T-helper 1 cell treated with Interleukin-12 subunit alpha and Interleukin-12 subunit beta and Interleukin-4 antibody, amounts not matched to agents 30 μg/mL and 1 μg/mL, for 36 hours (primary cell): ENCODE measurements around the gene AGPS.
"Not testable (repeated sequence)": the region's sequence is repeated elsewhere in the genome, so short reads cannot be mapped to it uniquely, and the experiment has no call there.

Source experiments
- H3K27ac Mint-ChIP-seq: one replicate; pipeline ENCODE4 v1.8.0; 2021; ENCODE audit warnings: mild to moderate bottlenecking, mixed read lengths
- H3K27me3 Mint-ChIP-seq: one replicate; pipeline ENCODE4 v1.8.0; 2021; ENCODE audit warnings: low read depth, mixed read lengths
- H3K36me3 Mint-ChIP-seq: one replicate; pipeline ENCODE4 v1.8.0; 2021; ENCODE audit warnings: low read depth, mixed read lengths
- H3K4me1 Mint-ChIP-seq: one replicate; pipeline ENCODE4 v1.8.0; 2021; ENCODE audit warnings: low read depth, mixed read lengths
- H3K4me3 Mint-ChIP-seq: one replicate; pipeline ENCODE4 v1.8.0; 2021; ENCODE audit warnings: mild to moderate bottlenecking, moderate library complexity, mixed read lengths
- H3K9me3 Mint-ChIP-seq: one replicate; pipeline ENCODE4 v1.8.0; 2021; ENCODE audit warnings: mixed read lengths

AGPS gene

DNA sequence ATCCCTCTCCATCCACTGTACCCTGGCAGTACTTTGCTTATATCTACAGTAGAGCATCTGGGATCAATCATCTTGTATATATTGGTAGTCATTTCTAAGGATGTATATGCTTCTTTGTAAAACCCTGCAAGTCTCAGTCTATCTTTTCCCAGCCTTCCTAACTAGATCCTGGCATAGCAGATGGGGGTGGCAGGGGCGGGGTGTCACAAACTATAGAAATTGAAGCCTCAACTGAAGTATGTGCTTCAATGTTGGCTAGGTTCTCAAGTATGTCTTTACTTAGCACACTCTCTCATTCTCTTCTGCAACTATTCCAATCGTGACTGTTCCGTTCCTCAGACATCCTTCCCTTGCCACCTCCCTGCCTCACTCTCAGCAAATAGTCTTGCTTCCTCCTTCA lies 30.1 kb upstream of the AGPS start:
- Mint-ChIP-seq H3K4me3 (no peak overlapping the region), H3K36me3 (no peaks in the 10 kb centered on the region), H3K9me3 (no peaks in the 10 kb centered on the region), H3K4me1 (no peaks in the 10 kb centered on the region), H3K27me3 (no peaks in the 10 kb centered on the region), H3K27ac (no peak overlapping the region)

DNA sequence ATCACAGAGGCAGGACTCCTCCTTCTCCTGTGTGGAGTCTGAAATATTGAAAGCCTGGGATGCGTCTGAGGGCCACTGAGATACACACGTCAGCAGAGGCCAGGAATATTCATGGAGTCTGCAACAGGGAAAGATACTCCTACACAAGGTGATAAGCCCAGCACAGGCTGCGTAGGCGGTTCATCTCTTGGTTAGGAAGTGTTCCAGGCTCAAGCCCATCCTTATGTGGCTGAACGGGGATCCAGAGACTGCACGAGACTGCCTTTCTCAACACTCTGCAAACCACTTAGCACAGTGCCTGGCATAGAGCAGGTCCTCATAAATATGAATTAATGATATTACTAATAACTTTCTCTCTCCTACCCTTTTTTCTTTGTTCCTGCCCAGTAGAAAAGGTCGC lies 29.2 kb upstream of the AGPS start:
- no peaks in the 10 kb centered on the region for H3K27me3 Mint-ChIP-seq
- H3K4me1 Mint-ChIP-seq: no peaks in the 10 kb centered on the region
- H3K36me3 Mint-ChIP-seq: peaks cover 3% of the 10 kb centered on the region
- no peaks in the 10 kb centered on the region for H3K9me3 Mint-ChIP-seq
- no peak overlapping the region for H3K4me3 Mint-ChIP-seq
- H3K27ac Mint-ChIP-seq: no peak overlapping the region

DNA sequence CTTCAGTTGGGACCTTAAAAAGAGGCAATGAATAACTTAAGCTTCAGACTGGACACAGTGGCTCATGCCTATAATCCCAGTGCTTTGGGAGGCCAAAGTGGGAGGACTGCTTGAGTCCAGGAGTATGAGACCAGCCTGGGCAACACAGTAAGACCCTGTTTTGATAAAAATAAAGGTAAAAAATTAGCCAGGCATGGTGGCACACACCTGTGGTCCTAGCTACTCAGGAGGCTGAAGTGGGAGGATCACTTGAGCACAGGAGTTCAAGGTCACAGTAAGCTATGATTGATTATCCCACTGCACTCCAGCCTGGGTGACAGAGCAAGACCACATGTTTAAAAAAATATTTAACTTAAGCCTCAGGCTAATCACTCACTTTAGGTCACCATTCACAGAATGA lies 26.8 kb upstream of the AGPS start:
- not testable (repeated sequence) for H3K4me3 Mint-ChIP-seq, H3K36me3 Mint-ChIP-seq, H3K27me3 Mint-ChIP-seq, H3K4me1 Mint-ChIP-seq, H3K27ac Mint-ChIP-seq
- peaks cover 22% of the 10 kb centered on the region for H3K9me3 Mint-ChIP-seq

DNA sequence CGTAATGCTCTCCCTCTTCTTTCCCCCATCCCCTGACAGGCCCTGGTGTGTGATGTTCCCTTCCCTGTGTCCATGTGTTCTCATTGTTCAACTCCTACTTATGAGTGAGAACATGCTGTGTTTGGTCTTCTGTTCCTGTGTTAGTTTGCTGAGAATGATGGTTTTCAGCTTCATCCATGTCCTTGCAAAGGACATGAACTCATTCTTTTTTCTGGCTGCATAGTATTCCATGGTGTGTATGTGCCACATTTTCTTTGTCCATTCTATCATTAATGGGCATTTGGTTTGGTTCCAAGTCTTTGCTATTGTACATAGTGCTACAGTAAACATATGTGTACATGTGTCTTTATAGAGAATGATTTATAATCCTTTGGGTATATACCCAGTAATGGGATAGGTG lies 24.6 kb upstream of the AGPS start:
- not testable (repeated sequence) for H3K27me3 Mint-ChIP-seq, H3K4me3 Mint-ChIP-seq, H3K4me1 Mint-ChIP-seq, H3K27ac Mint-ChIP-seq
- Mint-ChIP-seq H3K9me3 (peaks cover 45% of the 10 kb centered on the region), H3K36me3 (peaks cover 17% of the 10 kb centered on the region)

DNA sequence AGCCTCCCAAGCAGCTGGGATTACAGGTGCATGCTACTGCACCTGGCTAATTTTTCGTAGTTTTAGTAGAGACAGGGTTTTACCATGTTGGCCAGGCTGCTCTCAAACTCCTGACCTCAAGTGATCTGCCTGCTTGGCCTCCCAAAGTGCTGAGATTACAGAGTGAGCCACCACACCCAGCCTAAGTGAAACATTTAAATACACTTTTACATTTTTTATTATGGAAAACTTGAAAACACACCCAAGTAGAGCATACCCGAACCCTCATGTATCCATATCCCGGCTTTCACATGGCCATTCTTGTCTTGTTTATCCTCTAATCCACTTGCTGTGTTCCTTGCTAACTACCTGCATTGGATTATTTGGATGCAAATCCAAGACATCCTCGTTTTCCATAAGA lies 13.2 kb upstream of the AGPS start:
- Mint-ChIP-seq H3K4me3 (no peak overlapping the region), H3K4me1 (no peaks in the 10 kb centered on the region), H3K27me3 (no peaks in the 10 kb centered on the region), H3K36me3 (no peaks in the 10 kb centered on the region), H3K9me3 (no peaks in the 10 kb centered on the region), H3K27ac (no peak overlapping the region)

DNA sequence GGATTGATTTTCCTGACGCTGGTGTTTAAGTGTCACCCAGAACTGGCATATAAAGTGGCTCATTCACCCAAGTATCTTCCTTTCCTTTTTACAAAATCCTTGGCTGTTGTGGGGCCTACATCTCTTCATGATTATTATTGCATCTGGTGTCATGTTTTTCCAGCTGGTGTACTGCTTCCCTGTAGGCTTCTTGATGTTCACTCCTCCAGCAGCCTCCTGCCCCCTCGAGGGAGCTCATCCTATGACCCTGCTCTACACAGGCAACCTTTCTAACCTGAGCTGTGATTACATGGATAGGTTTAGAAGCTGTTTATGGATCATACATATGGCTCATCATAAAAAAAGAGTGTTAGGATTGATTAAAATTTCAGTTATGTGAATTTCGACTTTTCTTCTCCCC lies 12.4 kb upstream of the AGPS start:
- Mint-ChIP-seq H3K27me3 (no peaks in the 10 kb centered on the region), H3K27ac (no peak overlapping the region), H3K9me3 (no peaks in the 10 kb centered on the region), H3K36me3 (no peaks in the 10 kb centered on the region), H3K4me1 (no peaks in the 10 kb centered on the region), H3K4me3 (no peak overlapping the region)

DNA sequence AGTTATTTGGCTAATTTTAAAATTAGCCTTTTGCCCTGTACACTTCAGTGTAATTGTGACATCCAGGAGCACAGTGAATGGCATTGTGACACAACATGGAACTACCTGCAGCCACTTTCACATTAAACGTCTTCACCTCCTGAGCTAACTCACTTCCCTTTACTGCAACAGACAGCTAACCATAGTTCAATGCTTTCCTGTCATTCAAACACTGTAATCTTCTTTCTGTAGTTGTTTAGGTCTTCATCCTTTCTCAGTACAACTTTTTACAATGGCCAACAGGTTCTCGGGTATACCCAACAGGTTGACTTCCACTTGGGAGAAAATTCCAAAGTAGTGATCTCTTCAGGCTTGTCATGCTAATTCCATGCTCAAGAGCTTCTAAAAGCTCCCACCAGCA lies 8.6 kb upstream of the AGPS start:
- no peaks in the 10 kb centered on the region for H3K9me3 Mint-ChIP-seq
- H3K27ac Mint-ChIP-seq: no peak overlapping the region
- no peaks in the 10 kb centered on the region for H3K27me3 Mint-ChIP-seq
- H3K36me3 Mint-ChIP-seq: no peaks in the 10 kb centered on the region
- peaks cover 3% of the 10 kb centered on the region for H3K4me1 Mint-ChIP-seq
- no peak overlapping the region for H3K4me3 Mint-ChIP-seq

DNA sequence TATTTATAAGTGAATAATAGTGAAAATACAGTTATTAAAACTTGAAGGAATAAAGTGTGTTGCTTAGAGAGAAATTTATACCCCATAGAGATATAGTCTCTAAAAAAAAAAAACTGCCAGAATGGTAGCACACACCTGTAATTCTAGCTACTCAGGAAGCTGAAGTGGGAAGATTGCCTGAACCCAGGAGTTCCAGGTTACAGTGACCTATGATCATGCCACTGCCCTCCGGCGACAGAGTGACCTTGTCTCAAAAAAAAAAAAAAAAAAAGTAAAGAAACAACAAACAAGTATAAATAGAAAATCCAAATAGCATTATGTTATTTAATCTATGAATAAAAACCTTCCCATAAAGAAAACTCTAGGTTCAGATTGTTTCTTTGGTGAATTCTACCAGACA lies 7.4 kb upstream of the AGPS start:
- H3K27ac Mint-ChIP-seq: no peak overlapping the region
- H3K4me1 Mint-ChIP-seq: peaks cover 5% of the 10 kb centered on the region
- H3K9me3 Mint-ChIP-seq: no peaks in the 10 kb centered on the region
- H3K4me3 Mint-ChIP-seq: no peak overlapping the region
- H3K27me3 Mint-ChIP-seq: no peaks in the 10 kb centered on the region
- peaks cover 3% of the 10 kb centered on the region for H3K36me3 Mint-ChIP-seq

DNA sequence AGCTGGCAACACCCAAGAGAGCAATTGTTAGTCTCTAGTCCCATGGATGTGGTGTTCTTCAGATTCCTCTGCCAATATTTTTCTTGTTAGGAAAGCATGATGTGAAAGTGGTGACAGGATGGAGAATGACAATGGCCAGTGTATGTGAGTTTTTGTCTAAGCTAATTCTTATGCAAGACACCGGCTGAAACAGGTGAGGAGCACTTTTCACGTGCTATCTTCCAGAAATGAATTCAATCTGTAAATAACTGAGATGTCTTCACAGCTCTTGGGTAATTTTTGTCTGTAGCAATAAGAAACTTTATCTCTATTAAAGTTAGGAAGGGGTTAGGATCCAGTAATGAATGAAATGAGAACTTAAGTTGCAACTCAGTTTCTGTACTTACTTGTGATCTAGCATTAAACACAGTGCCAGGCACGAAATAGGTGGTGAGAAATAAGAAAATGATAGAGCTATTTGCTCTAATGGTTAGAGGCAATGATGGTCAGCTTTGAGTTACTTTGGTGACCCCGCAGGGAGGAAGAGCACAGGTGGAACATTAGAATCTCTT lies 676 bp upstream of the AGPS start:
- H3K9me3 Mint-ChIP-seq: no peaks in the 10 kb centered on the region
- no peaks in the 10 kb centered on the region for H3K27me3 Mint-ChIP-seq
- peaks cover 42% of the 10 kb centered on the region for H3K4me1 Mint-ChIP-seq
- peak overlapping the region; percentile 86 for H3K4me3 Mint-ChIP-seq
- peaks cover 7% of the 10 kb centered on the region for H3K36me3 Mint-ChIP-seq
- H3K27ac Mint-ChIP-seq: peak overlapping the region; percentile 77

DNA sequence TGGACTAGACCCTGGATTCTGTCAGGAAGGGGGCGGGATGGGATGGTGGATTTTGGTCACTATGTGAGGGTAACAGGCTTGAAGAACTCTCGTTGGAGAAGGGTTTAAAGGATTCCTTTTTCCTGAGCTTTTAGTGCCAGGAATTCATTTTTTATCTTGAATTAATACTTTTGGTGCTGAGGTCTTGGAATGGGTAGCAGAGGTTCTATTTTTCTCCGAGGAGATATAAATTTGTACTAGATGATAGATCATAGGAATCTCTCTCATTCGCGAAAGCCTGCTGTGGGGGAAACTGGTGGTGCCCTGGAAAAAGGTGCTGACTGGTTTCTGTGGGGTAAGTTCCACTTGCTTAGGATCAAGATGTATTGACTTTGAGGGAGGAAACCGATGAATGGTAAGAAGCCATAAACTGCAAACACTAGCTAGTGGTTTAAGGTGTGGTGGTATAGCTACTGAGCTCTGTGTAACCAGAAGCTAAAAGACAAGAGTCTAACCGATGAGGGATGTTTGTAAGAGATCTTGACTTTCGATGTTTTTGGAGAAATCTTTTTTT lies 706 bp downstream of the AGPS start:
- peak overlapping the region; percentile 86 for H3K4me3 Mint-ChIP-seq
- H3K4me1 Mint-ChIP-seq: peaks cover 46% of the 10 kb centered on the region
- peak overlapping the region; percentile 87 for H3K27ac Mint-ChIP-seq
- no peaks in the 10 kb centered on the region for H3K27me3 Mint-ChIP-seq
- H3K36me3 Mint-ChIP-seq: peaks cover 11% of the 10 kb centered on the region
- H3K9me3 Mint-ChIP-seq: no peaks in the 10 kb centered on the region

DNA sequence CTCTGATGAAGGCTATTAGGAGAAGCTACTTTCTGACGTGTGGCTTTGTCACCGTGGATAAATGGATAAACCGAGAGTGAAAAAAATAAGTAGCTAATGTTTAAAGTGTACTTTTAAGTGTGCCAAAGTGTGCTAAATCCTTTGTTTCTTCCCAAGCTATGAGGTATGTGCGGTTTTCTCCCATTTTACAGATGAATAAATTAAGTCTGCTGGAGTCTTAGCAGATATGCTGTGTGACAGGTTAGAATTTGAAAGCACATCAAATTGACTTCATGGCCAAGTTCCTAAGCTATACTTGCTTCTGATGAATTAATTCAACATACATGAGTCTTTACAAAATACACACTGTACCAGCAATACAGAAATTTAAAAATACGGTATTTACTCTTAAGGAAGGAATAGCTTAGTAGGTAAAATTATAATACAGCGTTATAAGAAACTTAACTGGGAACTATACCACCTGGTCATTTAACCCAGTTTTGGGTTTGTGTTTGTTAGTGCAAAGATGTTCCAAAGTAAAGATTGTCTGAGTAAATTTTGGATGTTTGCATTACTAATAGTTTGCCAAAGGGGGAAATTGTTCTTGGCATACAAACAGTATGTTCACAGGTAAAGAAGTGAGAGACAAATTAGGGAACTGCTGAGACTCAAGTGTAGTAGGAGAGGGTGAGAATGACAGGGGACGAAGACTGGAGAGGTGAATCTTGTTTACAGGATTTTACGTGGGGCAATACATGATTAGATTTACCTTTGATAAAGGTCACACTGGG lies 1.4 kb downstream of the AGPS start:
- Mint-ChIP-seq H3K27me3 (no peaks in the 10 kb centered on the region), H3K9me3 (no peaks in the 10 kb centered on the region), H3K27ac (no peak overlapping the region), H3K4me1 (peaks cover 51% of the 10 kb centered on the region), H3K36me3 (peaks cover 11% of the 10 kb centered on the region), H3K4me3 (peak overlapping the region; percentile 86)

DNA sequence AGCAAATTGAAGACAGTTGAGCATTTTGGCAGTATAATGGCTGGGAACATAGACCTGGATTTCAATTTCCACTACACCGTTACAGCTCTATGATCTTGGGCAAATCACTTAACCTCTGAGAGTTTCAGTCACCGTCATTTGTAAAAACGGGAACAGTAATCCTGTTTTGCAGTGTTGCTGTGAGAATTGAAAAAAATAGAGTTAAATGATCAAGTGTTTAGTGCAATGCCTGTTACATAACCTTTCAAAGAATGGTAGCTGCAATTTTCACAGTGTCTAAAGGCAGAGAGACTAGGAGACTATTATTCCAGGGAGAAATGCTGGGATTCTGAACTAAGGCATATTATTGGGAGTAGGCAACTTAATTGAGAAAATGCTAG lies 2.0 kb downstream of the AGPS start:
- H3K27me3 Mint-ChIP-seq: no peaks in the 10 kb centered on the region
- peak overlapping the region; percentile 14 for H3K4me3 Mint-ChIP-seq
- no peak overlapping the region for H3K27ac Mint-ChIP-seq
- no peaks in the 10 kb centered on the region for H3K9me3 Mint-ChIP-seq
- peaks cover 56% of the 10 kb centered on the region for H3K4me1 Mint-ChIP-seq
- peaks cover 11% of the 10 kb centered on the region for H3K36me3 Mint-ChIP-seq

DNA sequence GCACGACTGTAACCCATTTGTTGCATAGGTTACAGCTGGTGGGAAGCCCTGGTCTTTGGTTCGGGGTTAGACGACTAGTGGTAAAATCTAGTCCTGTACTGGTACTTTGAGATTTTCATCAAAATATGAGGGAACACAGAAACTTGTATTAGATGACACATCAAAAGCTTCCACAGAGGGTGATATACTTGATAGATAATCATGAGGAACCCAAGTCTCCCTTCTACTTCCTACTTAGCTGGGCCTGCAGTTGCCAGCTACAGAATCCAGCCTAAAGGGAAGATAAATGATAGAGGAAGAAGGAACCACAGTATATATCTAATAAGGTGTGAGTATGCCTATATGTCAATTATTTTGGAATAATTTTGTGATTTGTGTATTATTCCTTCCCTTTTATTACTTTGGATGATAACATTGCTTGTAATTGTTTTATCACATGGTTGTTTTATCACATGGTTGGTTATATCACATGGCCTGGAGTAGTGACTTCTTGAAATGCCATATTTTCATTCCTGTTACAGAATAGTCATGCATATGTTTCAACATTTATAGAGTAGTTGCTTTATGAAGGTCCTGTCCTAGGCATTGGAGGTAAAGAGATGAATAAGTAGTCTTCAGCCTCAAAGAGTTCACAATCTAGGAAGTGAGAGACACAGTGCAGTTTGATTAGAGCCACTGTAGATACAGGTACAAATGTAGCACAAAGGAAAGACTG lies 2.9 kb downstream of the AGPS start:
- Mint-ChIP-seq H3K36me3 (peaks cover 7% of the 10 kb centered on the region), H3K9me3 (no peaks in the 10 kb centered on the region), H3K27me3 (no peaks in the 10 kb centered on the region), H3K4me3 (no peak overlapping the region), H3K27ac (no peak overlapping the region), H3K4me1 (peaks cover 57% of the 10 kb centered on the region)

DNA sequence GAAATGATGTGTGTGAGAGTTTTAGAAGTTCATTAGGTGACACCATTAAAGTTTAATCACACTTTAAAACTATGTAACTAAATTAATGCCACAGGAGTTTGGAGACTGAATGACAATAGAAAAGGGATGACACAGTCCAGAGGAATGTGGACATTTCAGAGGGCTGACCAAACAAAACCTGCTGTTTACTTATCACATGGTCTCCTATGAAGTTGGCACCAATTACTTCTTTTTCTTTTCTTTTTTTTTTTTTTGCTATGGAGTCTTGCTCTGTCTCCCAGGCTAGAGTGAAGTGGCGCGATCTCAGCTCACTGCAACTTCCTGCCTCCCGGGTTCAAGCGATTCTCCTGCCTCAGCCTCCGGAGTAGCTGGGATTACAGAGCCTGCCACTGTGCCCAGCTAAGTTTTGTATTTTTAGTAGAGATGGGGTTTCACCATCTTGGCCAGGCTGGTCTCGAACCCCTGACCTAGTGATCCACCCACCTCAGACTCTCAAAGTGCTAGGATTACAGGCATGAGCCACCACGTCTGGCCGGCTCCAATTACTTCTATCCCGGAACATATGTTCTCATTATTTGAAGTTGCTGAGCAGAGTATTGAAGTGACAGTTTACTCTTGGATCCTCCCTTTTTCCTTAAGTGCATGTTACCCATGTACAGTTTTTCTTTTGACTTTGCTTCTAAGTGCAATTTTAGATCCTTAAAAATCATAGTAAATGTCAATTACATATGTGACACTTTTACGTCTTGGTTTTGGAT lies 4.3 kb downstream of the AGPS start:
- Mint-ChIP-seq H3K36me3 (peaks cover 7% of the 10 kb centered on the region), H3K4me1 (peaks cover 55% of the 10 kb centered on the region), H3K4me3 (no peak overlapping the region), H3K27ac (no peak overlapping the region), H3K27me3 (no peaks in the 10 kb centered on the region), H3K9me3 (no peaks in the 10 kb centered on the region)
